GM19324 (cell line): Measurements from ENCODE around the gene PTPRU.

ENCODE experiments used
- ATAC-seq: cut with Tn5 transposase; IDR thresholded peaks from one replicate; pipeline ENCODE4 v1.9.1; 2021; ENCODE audit warnings: mild to moderate bottlenecking, moderate library complexity; ENCODE audit not compliant: unreplicated experiment, low FRiP score

PTPRU gene

DNA sequence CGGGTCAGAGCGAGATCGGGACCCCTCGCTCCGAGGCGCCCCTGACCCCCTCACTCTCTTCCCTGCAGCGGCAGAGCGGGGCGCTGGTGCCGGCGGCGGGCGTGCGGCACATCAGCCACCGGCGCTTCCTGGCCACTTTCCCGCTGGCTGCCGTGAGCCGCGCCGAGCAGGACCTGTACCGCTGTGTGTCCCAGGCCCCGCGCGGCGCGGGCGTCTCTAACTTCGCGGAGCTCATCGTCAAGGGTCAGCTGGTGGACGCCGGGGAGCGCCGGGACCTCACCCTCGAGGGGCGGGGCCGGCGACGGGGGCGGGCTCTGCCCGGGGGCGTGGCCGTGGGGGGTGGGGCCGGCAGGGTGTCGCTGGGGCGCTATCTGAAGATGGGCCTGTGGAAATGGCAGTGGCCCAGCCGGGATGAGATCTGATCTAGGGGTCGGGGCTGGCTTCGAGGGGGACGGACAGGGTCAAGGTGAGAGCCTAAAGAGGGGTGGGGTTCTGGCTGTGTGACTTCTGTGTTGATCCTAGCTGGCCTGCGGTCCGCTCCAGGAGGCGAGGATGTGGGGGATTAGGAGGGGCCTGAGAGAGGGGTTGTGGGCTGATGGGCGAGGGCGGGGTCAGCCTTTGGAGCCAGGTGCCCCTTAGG lies 23.6 kb downstream of the PTPRU start:
- ATAC-seq, result no peak

DNA sequence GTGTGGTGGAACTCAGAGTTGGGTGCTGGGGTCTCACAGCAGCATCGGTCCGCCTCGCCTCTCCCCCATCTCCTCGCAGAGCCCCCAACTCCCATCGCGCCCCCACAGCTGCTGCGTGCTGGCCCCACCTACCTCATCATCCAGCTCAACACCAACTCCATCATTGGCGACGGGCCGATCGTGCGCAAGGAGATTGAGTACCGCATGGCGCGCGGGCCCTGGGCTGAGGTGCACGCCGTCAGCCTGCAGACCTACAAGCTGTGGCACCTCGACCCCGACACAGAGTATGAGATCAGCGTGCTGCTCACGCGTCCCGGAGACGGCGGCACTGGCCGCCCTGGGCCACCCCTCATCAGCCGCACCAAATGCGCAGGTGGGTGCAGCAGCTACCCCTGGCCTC lies 24.2 kb downstream of the PTPRU start:
- ATAC-seq, result no peak

DNA sequence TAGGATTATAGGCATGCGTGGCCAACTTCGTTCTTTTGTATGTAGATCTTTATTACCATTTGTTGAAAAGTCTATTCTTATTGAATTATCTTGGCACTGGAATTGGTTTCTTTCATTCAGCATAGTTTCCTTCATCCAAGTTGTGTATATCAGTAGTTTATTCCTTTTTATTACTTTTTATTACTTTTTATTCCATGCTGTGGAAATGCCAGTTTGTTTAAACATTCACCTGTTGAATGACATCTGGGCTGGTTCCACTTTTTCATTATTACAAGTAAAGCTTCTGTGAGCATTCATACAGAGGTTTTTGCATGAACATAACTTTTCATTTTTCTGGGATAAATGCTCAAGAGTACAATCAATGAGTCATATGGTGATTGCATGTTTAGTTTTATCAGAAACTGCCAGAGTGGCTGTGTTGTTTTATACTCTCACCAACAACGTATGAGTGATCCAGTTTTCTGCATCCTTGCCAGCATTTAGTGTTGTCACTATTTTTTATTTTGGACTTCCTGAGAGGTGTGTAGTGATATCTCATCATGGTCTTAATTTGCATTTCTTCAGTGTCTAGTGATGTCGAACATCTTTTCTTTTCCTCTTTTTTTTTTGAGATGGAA lies 28.6 kb downstream of the PTPRU start:
- ATAC-seq, result no peak

DNA sequence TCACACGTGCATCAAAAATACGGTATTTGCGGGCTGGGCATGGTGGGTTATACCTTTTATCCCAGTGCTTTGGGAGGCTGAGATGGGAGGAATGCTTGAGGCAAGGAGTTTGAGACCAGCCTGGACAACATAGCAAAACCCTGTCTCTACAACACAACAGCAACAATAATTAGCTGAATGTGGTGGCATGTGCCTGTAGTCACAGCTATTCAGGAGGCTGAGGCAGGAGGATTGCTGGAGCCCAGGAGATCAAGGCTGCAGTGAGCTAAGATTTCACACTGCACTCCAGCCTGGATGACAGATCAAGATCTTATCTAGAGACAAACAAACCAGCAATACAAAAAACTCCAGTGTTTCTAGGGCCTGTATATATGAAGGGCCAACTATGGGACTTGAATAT lies 30.6 kb downstream of the PTPRU start:
- ATAC-seq, result no peak

GRCh38 chr1:29267321-29268070 lies 31.2 kb downstream of the PTPRU start:
- ATAC-seq, result no peak

- ATAC-seq, result no peak
Measured at GRCh38 chr1:29269382-29269781, 33.1 kb downstream of the PTPRU start.

DNA sequence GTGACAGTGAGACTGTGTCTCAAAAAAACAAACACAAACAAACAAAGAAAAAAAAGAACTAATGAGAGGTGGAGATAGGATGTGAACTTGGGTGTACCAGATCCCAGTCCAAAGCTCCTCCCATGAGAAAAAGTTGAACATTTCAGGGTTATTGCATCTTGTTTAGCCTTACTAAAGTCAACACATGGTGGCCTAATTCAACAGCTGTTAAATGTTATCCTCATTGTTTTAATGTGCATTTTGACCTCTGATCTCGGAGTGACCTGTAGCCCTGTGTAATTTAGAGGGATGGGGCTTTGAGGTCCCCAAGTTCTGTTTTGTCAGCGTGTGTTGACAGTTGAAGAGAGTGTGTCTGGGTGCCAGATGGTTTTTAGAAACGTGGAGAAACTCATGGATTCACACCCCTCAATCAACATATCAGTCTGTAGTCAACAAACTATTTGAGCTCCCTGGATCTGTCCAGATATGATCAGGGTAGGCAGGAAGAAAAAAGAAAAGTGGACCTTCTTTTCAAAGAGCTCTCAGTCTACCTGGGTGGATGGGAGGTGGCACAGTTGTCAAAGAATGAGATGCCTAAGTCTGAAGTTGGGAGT lies 34.7 kb downstream of the PTPRU start:
- ATAC-seq, result no peak

DNA sequence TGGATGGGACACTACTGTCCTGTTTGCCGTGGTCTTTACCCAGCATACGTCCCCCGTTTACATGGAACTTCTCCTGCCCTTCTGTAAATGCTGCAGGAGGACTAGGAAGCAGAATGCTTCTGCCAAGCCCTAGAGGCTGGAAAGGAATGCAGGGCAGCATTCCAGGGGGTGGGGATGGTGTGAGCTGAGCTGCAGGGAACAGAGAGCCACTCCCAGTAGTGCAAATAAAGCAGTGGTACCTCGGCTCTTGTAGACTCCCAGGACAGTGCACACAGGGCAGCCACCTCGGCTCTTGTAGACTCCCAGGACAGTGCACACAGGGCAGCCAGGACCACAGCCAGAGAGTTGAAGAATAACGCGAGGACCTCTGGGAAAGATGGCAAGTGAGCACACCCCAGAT lies 35.4 kb downstream of the PTPRU start:
- ATAC-seq, result no peak

DNA sequence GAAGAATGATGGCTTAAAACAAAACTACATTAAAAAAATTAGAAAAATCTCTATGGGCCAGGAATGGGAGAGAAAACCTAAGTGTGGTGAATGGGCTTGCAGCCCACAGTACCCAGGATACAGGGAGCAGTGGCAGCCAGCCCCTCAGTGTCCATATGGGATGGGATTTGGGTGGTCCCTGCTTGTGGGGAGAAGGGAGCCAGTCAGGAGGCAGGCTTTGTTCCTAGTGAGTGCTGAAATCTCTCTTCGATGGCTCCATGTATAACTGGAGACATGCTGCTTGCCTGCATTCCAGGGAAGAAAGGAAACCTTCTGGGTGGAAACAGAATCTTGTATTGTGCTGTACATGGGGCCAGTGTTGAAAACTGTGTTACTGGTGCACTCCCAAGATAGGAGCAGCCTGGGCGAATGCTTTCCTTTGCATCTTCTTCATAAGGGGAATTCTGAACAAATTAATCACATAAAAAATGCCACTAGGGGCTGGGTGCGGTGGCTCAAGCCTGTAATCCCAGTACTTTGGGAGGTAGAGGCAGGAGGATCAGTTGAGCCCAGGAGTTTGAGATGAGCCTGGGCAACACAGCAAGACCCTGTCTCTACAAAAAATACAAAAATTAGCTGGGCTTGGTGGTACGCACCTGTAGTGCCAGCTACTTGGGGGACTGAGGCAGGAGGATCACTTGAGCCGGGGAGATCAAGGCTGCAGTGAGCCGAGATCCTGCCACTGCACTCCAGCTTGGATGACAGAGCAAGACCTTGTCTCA lies 36.0 kb downstream of the PTPRU start:
- no peak for ATAC-seq

DNA sequence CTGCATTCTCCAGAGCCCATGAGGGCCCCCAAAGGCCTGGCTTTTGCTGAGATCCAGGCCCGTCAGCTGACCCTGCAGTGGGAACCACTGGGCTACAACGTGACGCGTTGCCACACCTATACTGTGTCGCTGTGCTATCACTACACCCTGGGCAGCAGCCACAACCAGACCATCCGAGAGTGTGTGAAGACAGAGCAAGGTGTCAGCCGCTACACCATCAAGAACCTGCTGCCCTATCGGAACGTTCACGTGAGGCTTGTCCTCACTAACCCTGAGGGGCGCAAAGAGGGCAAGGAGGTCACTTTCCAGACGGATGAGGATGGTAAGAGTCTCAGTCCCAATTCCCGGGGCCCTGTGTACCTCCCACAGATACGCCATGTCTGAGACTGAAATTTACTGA lies 39.1 kb downstream of the PTPRU start:
- ATAC-seq, result no peak

DNA sequence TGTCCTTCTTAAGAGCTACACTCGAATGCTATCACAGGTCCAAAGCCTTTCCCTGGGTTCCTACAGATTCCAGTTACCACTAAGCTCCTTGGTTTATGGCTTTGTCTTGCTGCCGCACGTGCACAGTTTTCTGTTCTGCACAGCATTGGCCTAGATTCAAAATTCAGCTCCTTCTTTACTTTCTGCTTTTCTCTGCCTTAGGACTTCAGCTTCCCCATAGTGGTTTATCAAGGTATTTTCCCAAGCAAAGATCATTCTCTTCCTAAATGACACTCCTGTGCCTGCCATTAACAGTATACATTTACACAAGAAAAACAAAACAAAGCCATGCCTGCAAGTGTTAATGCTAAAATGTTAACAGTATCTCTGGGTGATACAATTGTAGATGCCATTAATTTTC lies 41.8 kb downstream of the PTPRU start:
- no peak for ATAC-seq

- ATAC-seq, result no peak
Measured at GRCh38 chr1:29279406-29279805, 43.1 kb downstream of the PTPRU start.

DNA sequence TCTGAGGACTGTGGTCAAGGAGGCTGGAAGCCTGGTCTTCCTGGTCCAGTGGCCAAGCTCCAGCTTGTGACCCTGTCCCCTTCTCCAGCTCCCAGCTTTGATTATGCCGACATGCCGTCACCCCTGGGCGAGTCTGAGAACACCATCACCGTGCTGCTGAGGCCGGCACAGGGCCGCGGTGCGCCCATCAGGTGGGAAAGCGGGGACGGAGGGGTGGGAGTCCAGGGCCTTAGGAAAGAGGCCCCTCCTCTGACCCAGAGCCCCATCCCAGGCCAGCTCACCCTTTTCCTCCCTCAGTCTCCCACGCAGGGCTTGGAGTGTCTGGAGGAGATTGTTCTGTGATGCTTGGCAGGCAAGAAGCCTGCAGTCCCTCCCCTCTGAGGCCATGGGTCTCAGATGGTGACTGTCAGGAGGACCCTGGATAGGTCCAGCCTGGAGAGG lies 43.6 kb downstream of the PTPRU start:
- ATAC-seq, result no peak

- no peak for ATAC-seq
Measured at GRCh38 chr1:29280409-29281131, 44.2 kb downstream of the PTPRU start.

DNA sequence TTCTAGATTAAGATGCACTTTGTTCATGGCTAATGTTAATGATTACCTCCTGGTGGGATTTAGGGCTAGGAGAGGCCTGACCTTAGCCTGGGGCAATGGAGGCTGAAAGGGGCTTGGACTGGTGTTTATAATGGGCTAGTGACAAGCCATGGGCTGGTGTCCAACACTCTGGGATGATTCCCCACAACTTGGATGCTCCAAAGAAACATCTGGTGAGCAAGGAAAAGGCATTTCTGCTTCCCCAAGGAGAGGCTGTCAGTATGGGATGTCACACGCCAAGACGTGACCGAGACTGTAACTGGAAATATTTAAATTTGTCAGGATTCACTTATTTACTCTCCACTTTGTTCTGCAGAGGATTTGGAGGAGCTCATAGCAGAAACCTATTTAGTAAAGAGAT lies 45.2 kb downstream of the PTPRU start:
- ATAC-seq, result no peak

DNA sequence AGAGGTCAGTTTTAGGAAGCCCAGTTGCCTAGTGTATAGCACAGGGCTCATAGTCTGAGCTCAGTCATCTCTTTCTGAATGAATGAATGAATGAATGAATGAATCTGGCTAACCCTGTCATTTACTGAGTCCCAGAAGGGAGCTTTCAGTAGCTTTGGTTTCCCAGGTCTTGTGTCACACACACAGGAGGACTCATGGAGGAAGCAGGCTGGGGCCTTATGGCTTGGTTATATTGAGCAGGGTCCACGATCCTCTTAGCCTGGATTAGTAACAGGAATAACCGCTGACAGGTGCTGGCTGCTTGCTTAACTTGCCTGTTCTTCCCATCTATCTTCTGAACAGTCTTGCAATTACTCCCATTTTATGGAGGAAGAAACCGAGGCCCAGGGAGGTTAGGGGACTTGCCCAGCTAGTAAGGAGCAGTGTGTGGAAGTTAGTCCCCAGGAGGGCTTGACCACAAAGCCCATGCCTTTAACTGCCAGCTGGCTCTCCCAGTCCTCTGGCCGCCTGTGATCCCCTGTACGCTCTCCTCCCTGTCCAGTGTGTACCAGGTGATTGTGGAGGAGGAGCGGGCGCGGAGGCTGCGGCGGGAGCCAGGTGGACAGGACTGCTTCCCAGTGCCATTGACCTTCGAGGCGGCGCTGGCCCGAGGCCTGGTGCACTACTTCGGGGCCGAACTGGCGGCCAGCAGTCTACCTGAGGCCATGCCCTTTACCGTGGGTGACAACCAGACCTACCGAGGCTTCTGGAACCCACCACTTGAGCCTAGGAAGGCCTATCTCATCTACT lies 46.0 kb downstream of the PTPRU start:
- ATAC-seq, result no peak

DNA sequence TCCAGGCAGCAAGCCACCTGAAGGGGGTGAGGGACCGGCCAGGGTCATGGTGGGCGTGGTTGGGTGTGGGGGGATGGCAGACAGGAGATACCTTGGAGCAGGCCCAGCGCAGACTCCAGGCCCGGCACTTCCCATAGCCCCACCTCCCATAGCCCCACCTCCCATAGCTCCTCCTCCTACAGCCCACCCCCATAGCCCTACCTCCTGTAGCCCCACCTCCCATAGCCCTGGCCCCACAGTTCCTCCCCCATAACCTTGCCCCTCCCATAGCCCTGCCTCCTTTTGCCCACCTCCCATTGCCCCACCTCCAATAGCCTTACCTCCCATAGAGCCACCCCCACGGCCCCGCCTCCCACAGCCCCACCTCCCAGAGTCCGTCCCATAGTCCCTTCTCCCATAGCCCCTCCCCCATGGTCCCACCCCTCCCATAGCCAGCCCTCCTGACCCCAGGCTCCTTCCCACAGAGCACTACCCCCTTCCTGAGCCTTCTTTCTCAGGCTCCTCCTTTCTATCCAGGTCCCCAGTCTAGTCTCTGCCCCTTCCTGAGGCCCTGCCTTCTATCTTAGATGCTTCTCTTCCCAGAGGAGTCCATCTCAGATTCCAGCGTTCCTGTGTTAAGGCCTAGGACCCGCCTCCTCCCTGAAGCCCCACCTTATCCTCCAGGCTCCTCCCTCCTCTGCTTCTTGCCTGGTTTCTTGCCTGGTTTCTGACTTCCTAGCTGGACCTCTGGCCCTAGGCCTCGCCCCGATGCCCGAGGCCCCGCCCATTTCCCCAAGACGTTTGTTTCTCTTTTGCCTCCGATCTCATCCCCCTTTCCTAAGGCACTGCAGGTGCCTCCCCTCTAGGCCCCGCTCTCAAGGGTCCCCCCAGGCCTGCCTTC lies 46.8 kb downstream of the PTPRU start:
- ATAC-seq, result no peak

GRCh38 chr1:29283804-29284195 lies 47.5 kb downstream of the PTPRU start:
- no peak for ATAC-seq
